Memory B cell (primary cell): ENCODE measurements around the gene ASAP3.
"Not testable (repeated sequence)": the region's sequence is repeated elsewhere in the genome, so short reads cannot be mapped to it uniquely, and the experiment has no call there.

Experiments used
- ATAC-seq: fragments of 150-1000 bp; cut with Tn5 transposase; 2 replicates; pipeline ENCODE4 v1.10.0; 2021; ENCODE audit warnings: low read depth, mild to moderate bottlenecking, moderate library complexity
- DNase-seq, 2 donors: peaks; one replicate each; pipeline ENCODE4 v3.0.0; 2022; ENCODE audit warnings: low spot score in 2 of 2
- H3K27ac Mint-ChIP-seq: one replicate; pipeline ENCODE4 v1.8.0; 2022; ENCODE audit warnings: mild to moderate bottlenecking, moderate library complexity, mixed read lengths
- H3K27me3 Mint-ChIP-seq: one replicate; pipeline ENCODE4 v1.8.0; 2022; ENCODE audit warnings: mixed read lengths
- H3K36me3 Mint-ChIP-seq: one replicate; pipeline ENCODE4 v1.8.0; 2022; ENCODE audit warnings: mild to moderate bottlenecking, mixed read lengths
- H3K4me1 Mint-ChIP-seq: one replicate; pipeline ENCODE4 v1.8.0; 2022; ENCODE audit warnings: mixed read lengths
- H3K4me3 Mint-ChIP-seq: one replicate; pipeline ENCODE4 v1.8.0; 2022; ENCODE audit warnings: mild to moderate bottlenecking, moderate library complexity, mixed read lengths
- H3K9me3 Mint-ChIP-seq: one replicate; pipeline ENCODE4 v1.8.0; 2022; ENCODE audit warnings: mixed read lengths

Gene ASAP3

GRCh38 chr1:23497777-23498439, 13.9 kb upstream of the ASAP3 start:
- DNase-seq (no peak), ATAC-seq (no peak)
- no peak overlapping the region for H3K4me3 Mint-ChIP-seq
- H3K27ac Mint-ChIP-seq: no peak overlapping the region
- H3K36me3 Mint-ChIP-seq: no peaks in the 10 kb centered on the region
- H3K27me3 Mint-ChIP-seq: no peaks in the 10 kb centered on the region
- H3K9me3 Mint-ChIP-seq: no peaks in the 10 kb centered on the region
- H3K4me1 Mint-ChIP-seq: peaks cover 14% of the 10 kb centered on the region

- DNase-seq: no peak
- Mint-ChIP-seq H3K4me1 (peaks cover 12% of the 10 kb centered on the region), H3K36me3 (no peaks in the 10 kb centered on the region), H3K4me3 (no peak overlapping the region), H3K27me3 (peaks cover 4% of the 10 kb centered on the region), H3K27ac (no peak overlapping the region), H3K9me3 (no peaks in the 10 kb centered on the region)
- ATAC-seq: no peak
These were observed 12.7 kb upstream of the ASAP3 start for GRCh38 chr1:23496490-23497181.

GRCh38 chr1:23494836-23495235, 10.9 kb upstream of the ASAP3 start:
- H3K4me3 Mint-ChIP-seq, DNase-seq, ATAC-seq, H3K9me3 Mint-ChIP-seq, H3K27me3 Mint-ChIP-seq, H3K36me3 Mint-ChIP-seq, H3K4me1 Mint-ChIP-seq, H3K27ac Mint-ChIP-seq: not testable (repeated sequence)

GRCh38 chr1:23492776-23493175, 8.8 kb upstream of the ASAP3 start:
- not testable (repeated sequence) for H3K9me3 Mint-ChIP-seq, H3K36me3 Mint-ChIP-seq, H3K4me1 Mint-ChIP-seq, DNase-seq, H3K4me3 Mint-ChIP-seq, H3K27ac Mint-ChIP-seq, ATAC-seq
- H3K27me3 Mint-ChIP-seq: peaks cover 14% of the 10 kb centered on the region

- no peaks in the 10 kb centered on the region for H3K9me3 Mint-ChIP-seq
- no peaks in the 10 kb centered on the region for H3K36me3 Mint-ChIP-seq
- ATAC-seq: no peak
- no peak overlapping the region for H3K4me3 Mint-ChIP-seq
- peaks cover 14% of the 10 kb centered on the region for H3K27me3 Mint-ChIP-seq
- DNase-seq: no peak
- no peak overlapping the region for H3K27ac Mint-ChIP-seq
- no peaks in the 10 kb centered on the region for H3K4me1 Mint-ChIP-seq
These were observed 8.2 kb upstream of the ASAP3 start for GRCh38 chr1:23492132-23492720.

- Mint-ChIP-seq H3K9me3 (no peaks in the 10 kb centered on the region), H3K27me3 (peaks cover 14% of the 10 kb centered on the region), H3K27ac (no peak overlapping the region), H3K4me3 (no peak overlapping the region), H3K4me1 (peaks cover 1% of the 10 kb centered on the region), H3K36me3 (no peaks in the 10 kb centered on the region)
- ATAC-seq (no peak), DNase-seq (no peak)
These were observed 5.9 kb upstream of the ASAP3 start for GRCh38 chr1:23489842-23490241.

GRCh38 chr1:23485002-23485332, 988 bp upstream of the ASAP3 start:
- peaks cover 9% of the 10 kb centered on the region for H3K27me3 Mint-ChIP-seq
- H3K4me3 Mint-ChIP-seq: peak overlapping the region; percentile 89
- no peak for DNase-seq
- no peaks in the 10 kb centered on the region for H3K9me3 Mint-ChIP-seq
- H3K36me3 Mint-ChIP-seq: no peaks in the 10 kb centered on the region
- ATAC-seq: no peak
- H3K27ac Mint-ChIP-seq: peak overlapping the region; percentile 82
- peaks cover 24% of the 10 kb centered on the region for H3K4me1 Mint-ChIP-seq

GRCh38 chr1:23484253-23485001, 448 bp upstream of the ASAP3 start:
- peak; percentile 83 to 85 for DNase-seq
- H3K36me3 Mint-ChIP-seq: no peaks in the 10 kb centered on the region
- H3K4me1 Mint-ChIP-seq: peaks cover 24% of the 10 kb centered on the region
- peaks cover 9% of the 10 kb centered on the region for H3K27me3 Mint-ChIP-seq
- peak; percentile 78 for ATAC-seq
- no peaks in the 10 kb centered on the region for H3K9me3 Mint-ChIP-seq
- peak overlapping the region; percentile 89 for H3K4me3 Mint-ChIP-seq
- H3K27ac Mint-ChIP-seq: peak overlapping the region; percentile 82

GRCh38 chr1:23481904-23482303, 2.1 kb downstream of the ASAP3 start:
- no peak for DNase-seq
- no peak overlapping the region for H3K4me3 Mint-ChIP-seq
- no peak overlapping the region for H3K27ac Mint-ChIP-seq
- H3K27me3 Mint-ChIP-seq: peaks cover 5% of the 10 kb centered on the region
- H3K9me3 Mint-ChIP-seq: no peaks in the 10 kb centered on the region
- no peak for ATAC-seq
- H3K4me1 Mint-ChIP-seq: peaks cover 24% of the 10 kb centered on the region
- H3K36me3 Mint-ChIP-seq: no peaks in the 10 kb centered on the region

GRCh38 chr1:23481026-23481597, 2.9 kb downstream of the ASAP3 start:
- no peak for DNase-seq
- ATAC-seq: no peak
- peaks cover 9% of the 10 kb centered on the region for H3K27me3 Mint-ChIP-seq
- no peak overlapping the region for H3K4me3 Mint-ChIP-seq
- no peaks in the 10 kb centered on the region for H3K9me3 Mint-ChIP-seq
- peaks cover 24% of the 10 kb centered on the region for H3K4me1 Mint-ChIP-seq
- H3K27ac Mint-ChIP-seq: peak overlapping the region; percentile 87
- H3K36me3 Mint-ChIP-seq: no peaks in the 10 kb centered on the region

GRCh38 chr1:23480187-23481025, 3.6 kb downstream of the ASAP3 start:
- H3K4me3 Mint-ChIP-seq: no peak overlapping the region

GRCh38 chr1:23479666-23479941, 4.4 kb downstream of the ASAP3 start:
- ATAC-seq (no peak), DNase-seq (no peak)
- H3K36me3 Mint-ChIP-seq: no peaks in the 10 kb centered on the region
- H3K27ac Mint-ChIP-seq: no peak overlapping the region
- peaks cover 21% of the 10 kb centered on the region for H3K4me1 Mint-ChIP-seq
- peaks cover 9% of the 10 kb centered on the region for H3K27me3 Mint-ChIP-seq
- H3K9me3 Mint-ChIP-seq: no peaks in the 10 kb centered on the region
- H3K4me3 Mint-ChIP-seq: no peak overlapping the region

More at GRCh38 chr1:23480187-23481025, 3.6 kb downstream of the ASAP3 start:
- ATAC-seq (peak; percentile 43), DNase-seq (peak; percentile 21 to 22)
- H3K27me3 Mint-ChIP-seq: peaks cover 9% of the 10 kb centered on the region
- no peaks in the 10 kb centered on the region for H3K36me3 Mint-ChIP-seq
- no peaks in the 10 kb centered on the region for H3K9me3 Mint-ChIP-seq
- peak overlapping the region; percentile 87 for H3K27ac Mint-ChIP-seq
- peaks cover 24% of the 10 kb centered on the region for H3K4me1 Mint-ChIP-seq

GRCh38 chr1:23478896-23479665, 4.9 kb downstream of the ASAP3 start:
- H3K4me3 Mint-ChIP-seq: no peak overlapping the region
- H3K9me3 Mint-ChIP-seq: no peaks in the 10 kb centered on the region
- DNase-seq (no peak), ATAC-seq (no peak)
- H3K27ac Mint-ChIP-seq: no peak overlapping the region
- peaks cover 17% of the 10 kb centered on the region for H3K4me1 Mint-ChIP-seq
- peaks cover 9% of the 10 kb centered on the region for H3K27me3 Mint-ChIP-seq
- H3K36me3 Mint-ChIP-seq: no peaks in the 10 kb centered on the region
